H1 (cell line): ENCODE results near the gene GRIN2C. TPM values are rescaled to one million over a fixed set of nuclear protein-coding genes. Genes with fewer than 3 reads are reported as not detected.

Experiments
- CHD1 ChIP-seq: IDR thresholded peaks from 2 replicates; pipeline ENCODE4 v1.6.1; 2012; ENCODE audit warnings: low read depth, low read length, improper control_type of control experiment
- CHD2 ChIP-seq: IDR thresholded peaks from 2 replicates; pipeline ENCODE4 v1.6.1; 2012; ENCODE audit warnings: low read length, improper control_type of control experiment
- GTF2F1 ChIP-seq: IDR thresholded peaks from 2 replicates; pipeline ENCODE4 v1.6.1; 2012; ENCODE audit warnings: low read depth, low read length, improper control_type of control experiment, borderline replicate concordance
- RBBP5 ChIP-seq: IDR thresholded peaks from 2 replicates; pipeline ENCODE4 v1.7.1; 2012; ENCODE audit warnings: low read depth, mild to moderate bottlenecking, inconsistent platforms, low read length, moderate library complexity, borderline replicate concordance
- RNF2 ChIP-seq: fragments of 200-900, 300-1000 bp; sonication (generic); IDR thresholded peaks from 2 replicates; pipeline ENCODE4 v1.7.1; 2016; ENCODE audit warnings: borderline replicate concordance, low read depth, mild to moderate bottlenecking, antibody characterized with exemption, low read length; ENCODE audit not compliant: poor library complexity, severe bottlenecking; ENCODE audit errors: missing control alignments
- RXRA ChIP-seq: IDR thresholded peaks from 2 replicates; pipeline ENCODE4 v1.6.1; 2011; ENCODE audit warnings: low read depth, mild to moderate bottlenecking, low read length, moderate library complexity; ENCODE audit not compliant: insufficient read depth
- SIN3A ChIP-seq, 2 experiments: IDR thresholded peaks in 1 of 2; conservative IDR thresholded peaks in 1 of 2; 2 replicates each; pipeline ENCODE4 v1.6.1; 2011 to 2012; ENCODE audit warnings: low read length in 2 of 2, improper control_type of control experiment in 1 of 2, low read depth in 1 of 2, mild to moderate bottlenecking in 1 of 2
- SUZ12 ChIP-seq: fragments of 200-600 bp; sonication (generic); IDR thresholded peaks from 2 replicates; pipeline ENCODE4 v1.6.1; 2012; ENCODE audit warnings: mild to moderate bottlenecking, inconsistent platforms, low read length, moderate library complexity, mixed read lengths
- polyA plus RNA-seq, 7 experiments: library from polyadenylated mRNA; depleted of rRNA in 3 of 7; stranded (reverse) in 5 of 7; unstranded in 2 of 7; fragments of >200 nt in 5 of 7; fragments of 200-250 nt in 2 of 7; gene quantifications; 1 replicate in 5 of 7; 2 replicates in 1 of 7; 4 replicates in 1 of 7; pipeline versions ENCODE4 v1.2.1 to v1.2.3, GENCODE V29; 2011 to 2013; ENCODE audit warnings: missing spikeins in 2 of 7, mixed read lengths in 2 of 7
- total RNA-seq: library from RNA; stranded (reverse); fragmentation: NEBNext Ultra II Directional; extraction: Animal tissue kit (Norgen Biotek cat#: 25700); gene quantifications from 2 replicates; pipeline ENCODE4 v1.2.1, GENCODE V29; 2021

The GRIN2C gene
- total and polyA plus RNA-seq, 2 of the 8 experiments (the other 6 are each of a cell fraction or from before 2014, with no cell fraction given), result 0.06 to 0.07 TPM

GRCh38 chr17:74868908-74869255, 9.2 kb upstream of the GRIN2C start (continued):
- TF ChIP-seq SIN3A (conservative IDR thresholded peaks at IDR 0.05 in 1 of 2, IDR thresholded peaks at IDR 0.05 in 1 of 2; ENCODE audit: low read depth in 1 of 2, low read length in 2 of 2), result no peak
- no peak for TF ChIP-seq CHD2
- no peak for TF ChIP-seq CHD1
- no peak for TF ChIP-seq RNF2
- TF ChIP-seq RXRA, result no peak
- no peak for TF ChIP-seq GTF2F1
- TF ChIP-seq RBBP5, result no peak
- no peak for TF ChIP-seq SUZ12
- TF ChIP-seq, all 59 proteins: peak for 0
